Stimulated activated CD4-positive, alpha-beta T cell treated with anti-CD3 and anti-CD28 coated beads, Interleukin-4, amount 100 ng/mL, for 24 hours (primary cell): ENCODE measurements around the gene RPL10.

ENCODE experiments used
- DNase-seq: peaks from one replicate; pipeline ENCODE4 v3.0.0-alpha.2; 2020

The RPL10 gene

DNA sequence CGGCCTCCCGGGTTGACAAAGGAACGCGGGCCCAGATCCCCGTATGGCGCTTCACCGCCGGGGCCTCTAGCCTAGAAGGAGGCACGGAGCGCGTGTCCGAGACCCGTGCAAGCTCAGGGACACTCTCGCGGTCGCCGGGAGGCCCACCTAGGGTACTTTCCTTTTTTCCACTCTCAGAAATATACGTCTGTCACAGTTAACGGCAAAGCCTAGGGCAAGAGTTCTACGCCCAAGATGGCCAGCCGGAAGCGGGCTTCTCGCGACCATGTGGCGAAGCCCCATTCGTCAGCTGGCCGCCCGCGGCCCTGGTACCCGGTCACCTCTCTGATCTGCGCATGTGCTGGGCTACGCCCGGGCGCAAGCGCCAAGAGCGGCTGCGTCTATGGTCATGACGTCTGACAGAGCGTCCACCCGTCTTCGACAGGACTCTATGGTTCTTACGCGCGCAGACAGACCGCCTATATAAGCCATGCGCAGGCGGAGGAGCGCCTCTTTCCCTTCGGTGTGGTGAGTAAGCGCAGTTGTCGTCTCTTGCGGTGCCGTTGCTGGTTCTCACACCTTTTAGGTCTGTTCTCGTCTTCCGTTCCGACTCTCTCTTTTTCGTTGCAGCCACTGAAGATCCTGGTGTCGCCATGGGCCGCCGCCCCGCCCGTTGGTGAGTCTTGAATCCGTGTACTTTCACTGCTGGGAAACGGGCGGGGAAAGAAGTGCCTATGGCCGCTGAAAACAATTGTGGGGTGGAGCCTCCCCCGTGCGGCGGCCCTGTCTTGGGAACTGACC lies at the start of gene RPL10:
TSS of gene RPL10 (plus strand) at position 490 of the 780 bp plus-strand sequence. CDS start at position 633, 143 bp downstream.
- peak; percentile 90 for DNase-seq

DNA sequence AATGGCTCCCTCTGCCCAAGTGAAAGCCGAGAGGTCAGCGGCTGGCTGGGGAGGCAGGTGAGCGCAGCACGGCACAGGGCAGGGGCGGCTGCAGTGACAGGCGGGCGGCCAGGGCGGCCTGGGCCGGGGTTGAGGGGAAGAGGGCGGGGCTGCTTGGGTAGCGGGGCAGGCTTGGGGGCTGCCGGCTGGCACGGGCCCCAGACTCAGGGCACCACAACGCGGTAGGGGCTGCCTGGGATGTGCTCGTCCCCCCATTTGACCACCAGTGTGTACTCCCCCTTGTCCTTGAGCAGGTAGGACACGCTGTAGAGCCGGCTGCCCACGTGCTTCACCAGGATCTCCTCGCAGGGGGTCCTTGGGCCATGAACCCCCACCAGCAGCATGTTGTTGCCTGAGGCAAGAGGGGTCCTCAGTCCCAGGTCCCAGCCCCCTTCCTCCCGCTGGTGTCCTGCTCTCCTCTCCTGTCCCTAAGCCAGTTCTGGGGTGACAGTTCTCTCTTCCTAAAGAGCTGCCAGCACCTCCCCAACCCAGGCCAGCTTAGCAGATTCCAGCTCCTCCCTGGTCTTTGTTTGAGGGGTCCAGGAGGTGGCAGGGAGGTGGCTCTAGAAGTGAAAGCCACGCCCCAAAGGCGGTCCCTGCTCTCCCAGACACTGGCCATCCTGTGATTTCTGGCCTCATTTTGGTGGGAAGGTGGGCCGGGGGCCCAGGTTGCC lies 49.4 kb upstream of the RPL10 start:
- no peak for DNase-seq

DNA sequence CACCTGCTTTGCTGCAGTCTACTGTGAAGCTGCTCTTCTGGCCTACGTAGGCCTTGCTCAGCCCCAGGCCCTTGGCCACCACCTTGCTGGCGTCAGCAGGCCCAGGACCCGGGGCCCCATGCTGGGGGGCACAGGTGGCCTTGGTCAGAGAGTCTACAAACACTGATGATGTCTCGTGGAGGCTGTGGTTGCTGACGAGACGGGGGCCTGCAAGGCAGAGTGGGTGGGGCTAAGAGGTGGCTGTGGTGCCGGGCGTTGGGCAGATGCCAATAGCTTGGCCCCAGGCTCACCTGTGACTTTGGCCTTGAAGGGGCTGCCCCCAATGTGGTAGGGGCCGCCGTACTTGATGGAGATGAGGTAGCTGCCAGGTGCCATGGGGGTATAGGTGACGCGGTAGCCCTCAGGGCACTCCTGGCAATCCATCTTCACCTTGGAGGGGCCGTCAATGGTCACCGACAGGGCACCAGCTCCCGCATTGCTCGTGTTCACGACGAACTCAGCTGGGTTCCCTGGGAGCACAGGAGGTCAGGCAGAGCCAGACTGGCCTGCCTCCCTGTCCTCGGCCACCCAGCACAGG lies 48.7 kb upstream of the RPL10 start:
- no peak for DNase-seq

DNA sequence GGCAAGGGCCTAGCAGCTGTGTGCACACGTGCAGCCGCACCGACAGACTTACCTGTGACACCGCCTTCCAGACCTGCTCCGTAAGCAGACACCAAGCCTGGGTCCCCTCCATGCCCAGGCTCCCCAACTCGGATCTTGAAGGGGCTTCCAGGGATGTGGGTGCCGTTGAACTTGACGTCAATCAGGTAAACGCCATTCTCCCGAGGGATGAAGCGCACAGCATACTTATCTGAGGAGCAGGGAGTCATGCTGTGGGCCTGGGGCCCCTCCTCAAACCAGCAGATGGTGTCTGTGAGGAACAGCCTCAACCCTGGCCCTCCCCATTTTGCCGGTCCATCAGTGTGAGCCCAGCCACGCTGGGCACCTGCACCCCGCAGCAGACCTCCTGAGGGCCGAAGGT lies 48.2 kb upstream of the RPL10 start:
- no peak for DNase-seq

DNA sequence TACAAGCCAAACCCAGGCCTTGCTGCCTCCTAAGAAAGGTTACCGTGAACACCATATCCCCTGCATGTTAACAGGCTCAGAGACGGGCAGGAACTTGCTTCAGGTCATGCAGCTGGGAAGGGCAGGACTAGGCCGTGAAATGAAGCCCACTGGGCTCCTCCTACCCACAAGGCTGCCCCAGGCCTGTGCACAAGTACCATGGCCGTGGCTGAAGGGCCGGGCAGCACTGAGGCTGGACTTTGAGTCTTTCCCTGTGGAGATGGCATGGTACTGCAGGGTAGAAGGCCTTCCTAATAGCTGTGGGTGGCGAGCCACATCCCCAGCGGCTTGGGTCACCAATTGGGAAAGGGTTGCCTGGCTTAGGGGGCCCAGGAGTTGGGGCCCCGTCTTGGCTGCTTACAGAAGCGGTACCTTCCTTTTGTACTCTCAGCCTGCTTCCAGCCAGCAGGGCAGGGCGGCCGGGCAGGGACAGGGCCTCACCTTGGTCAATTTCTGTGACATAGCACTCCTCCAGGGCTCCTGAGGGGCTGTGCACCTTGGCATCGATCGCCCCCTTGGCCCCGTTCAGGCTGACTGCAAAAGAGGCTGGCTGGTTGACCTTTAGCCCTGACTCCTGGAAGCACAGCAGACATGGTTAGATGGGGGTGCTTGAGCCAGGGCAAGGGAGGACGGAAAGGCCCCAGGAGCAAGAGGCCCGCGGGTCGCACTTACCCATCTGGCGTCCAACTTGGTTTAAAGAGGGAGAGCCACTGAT lies 47.6 kb upstream of the RPL10 start:
- no peak for DNase-seq

DNA sequence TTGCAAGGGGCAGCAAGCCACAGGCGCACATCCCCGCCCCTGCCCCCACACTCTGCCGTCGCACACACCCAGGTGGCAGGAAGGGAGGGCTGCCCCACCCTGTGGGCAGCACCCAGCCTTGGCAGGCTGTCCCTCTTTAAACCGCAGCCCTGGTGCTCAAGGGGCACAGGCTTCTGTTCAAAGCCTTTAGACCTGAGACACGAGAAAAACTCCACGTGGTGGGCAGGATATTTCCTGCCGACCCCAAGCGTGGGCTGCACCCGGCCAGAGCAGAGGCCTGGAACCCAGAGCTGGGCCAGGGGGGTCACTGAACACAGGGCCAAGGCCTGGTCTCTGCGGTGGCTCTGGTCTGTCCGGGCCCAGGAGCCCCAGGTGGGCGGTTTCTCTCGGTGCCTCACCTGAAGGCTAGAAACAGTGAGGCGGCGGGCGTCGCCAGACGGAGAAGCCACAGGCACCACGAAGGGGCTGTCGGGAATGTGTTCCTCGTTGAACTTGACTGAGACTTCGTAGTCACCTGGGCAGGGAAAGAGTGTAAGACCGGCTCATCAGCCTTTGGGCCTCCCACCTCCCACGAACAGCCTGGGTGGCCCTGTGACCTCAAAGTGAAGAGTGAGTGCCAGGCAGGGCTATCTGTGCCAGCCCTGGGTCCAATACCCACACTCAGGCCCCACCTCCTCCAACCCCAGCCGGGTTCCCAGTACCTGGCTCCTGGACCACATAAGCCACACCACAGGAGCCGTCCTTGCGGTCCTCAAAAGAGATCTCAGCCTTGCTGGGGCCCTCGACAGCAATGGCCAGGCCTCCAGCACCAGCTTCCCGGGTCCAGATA lies 46.8 kb upstream of the RPL10 start:
- no peak for DNase-seq

DNA sequence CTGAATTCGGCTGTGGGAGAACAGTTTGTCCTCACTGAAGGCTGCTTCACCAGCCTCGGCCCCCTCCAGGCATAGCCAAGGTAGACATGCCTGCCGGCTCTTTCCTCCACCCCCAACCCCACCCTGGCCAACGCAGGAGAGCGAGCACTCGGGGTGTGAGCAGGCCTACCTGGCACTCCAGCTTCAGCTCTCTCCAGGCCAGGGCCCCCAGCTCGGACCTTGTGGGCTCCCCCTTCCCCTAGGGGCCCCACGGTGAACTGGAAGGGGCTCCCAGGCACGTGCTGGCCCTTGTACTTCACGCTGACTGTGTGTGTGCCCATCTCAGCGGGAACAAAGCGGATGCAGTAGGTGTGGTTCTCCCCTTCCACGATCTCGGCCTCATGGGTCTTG lies 46.2 kb upstream of the RPL10 start:
- DNase-seq = no peak

DNA sequence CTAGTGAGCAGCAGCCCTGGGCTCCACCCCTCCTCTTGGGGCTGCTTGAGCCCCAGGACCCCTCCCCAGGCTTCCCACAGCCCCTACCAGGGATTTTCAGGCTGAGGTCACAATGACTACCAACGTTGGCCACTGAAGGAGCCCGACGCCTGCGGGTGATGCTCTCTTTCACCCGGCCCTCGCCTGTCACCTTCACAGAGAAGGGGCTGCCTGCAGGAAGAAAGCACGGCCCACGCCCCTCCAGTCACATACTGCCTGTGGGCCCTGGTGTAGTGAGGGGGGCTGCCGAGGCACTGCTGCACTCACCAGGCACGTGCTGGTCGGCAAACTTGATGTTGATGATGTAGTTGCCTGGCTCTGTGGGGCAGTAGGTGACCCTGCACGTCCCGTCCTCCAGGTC lies 45.7 kb upstream of the RPL10 start:
- DNase-seq = no peak

DNA sequence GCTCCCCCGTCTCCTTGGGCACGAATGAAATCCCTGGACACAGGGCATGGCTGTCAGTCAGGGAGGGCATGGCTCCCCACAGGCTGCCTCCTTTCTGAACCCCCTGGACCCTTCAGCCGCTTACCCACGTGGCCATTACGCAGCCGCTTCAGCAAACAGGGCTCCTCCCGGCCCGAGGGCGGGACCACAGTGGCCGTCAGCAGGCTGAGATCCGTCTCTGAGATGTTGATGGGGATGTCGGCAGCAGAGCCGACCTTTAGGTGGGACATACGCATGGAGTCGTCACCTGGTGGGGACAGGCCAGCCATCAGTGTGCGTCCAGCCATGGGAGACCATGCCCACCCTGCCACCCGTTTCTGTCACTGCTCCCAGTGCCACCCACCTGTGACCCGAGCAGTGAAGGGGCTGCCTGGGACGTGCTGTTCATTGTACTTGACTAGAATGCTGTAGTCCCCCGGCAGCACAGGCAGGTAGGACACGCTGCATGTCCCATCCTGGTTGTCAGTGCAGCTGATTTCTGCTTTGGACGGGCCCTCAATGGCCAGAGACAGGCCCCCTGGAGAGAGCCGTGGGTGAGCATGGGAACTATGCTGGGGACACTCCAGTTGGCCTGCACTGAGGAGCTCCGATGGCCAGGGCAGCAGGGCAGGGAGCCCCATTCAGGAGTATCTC lies 44.9 kb upstream of the RPL10 start:
- DNase-seq = no peak

DNA sequence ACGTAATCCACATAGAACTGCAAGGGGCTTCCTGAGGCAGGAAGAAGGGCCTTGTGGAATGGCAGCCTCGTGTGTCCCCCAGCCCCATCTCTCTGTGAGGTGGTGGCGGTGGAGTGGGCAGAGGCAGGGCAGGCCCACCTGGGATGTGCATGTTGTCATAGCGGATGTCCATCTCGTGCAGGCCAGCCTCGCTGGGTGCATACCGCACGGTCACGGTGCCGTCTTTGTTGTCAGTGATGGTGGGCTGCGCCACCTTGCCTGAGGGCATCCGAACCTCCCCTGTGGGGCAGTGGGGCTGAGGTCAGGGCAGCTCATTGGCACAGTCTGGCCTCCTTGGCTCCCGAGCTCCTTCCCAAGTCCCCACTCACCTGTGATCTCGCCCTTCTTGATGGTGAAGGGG lies 44.2 kb upstream of the RPL10 start:
- no peak for DNase-seq

DNA sequence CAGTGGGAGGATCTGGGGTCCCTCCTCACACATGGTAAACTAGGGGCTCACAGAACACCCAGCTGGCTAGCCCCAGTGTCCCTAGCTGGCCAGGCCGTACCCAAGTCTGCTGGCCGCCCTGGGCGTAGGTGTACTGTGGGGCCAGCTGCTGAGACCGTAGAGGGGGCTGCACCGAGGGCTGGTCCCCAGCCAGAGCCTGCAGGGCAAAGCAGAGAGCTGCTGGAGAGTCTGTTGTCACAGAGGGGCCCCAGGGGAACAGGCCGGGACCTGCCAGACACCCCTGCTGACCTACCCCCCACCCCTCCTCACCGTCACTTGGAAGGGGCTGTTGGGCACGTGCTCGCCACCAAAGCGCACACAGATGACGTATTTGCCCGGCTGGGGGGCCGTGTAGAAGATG lies 43.7 kb upstream of the RPL10 start:
- no peak for DNase-seq

DNA sequence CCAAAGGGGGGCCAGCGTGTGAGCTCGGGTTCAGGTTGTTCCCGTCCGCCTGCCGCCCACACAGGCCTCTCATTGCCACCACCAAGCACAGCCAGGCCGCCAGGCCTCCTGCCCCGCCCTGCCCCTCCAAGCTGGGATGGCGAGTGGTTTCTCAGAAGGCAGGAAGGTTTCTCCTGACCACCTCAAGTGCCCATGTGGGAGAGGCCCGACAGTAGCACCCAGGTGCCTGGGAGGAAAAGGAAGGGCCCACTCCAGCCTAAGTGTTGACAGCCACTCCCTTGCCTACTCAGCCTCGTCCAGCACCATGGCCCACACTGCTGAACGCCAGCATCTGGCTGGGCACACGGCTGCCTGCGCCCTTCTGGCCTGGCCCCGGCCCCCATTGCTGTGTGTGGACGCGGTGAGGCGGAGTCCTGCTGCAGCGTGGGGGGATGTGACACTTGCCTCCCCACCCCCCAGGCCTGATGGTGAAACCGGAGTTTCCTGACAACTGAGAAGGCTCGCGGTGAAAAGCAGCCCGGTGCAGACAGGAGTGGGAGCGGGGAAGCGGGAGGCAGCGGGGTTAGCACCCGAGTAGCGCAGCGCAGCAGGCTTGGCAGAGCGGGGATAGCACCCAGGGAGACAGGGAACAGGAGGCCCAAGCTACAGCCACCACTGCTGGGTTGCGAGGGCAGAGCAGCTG lies 42.9 kb upstream of the RPL10 start:
- DNase-seq = no peak

DNA sequence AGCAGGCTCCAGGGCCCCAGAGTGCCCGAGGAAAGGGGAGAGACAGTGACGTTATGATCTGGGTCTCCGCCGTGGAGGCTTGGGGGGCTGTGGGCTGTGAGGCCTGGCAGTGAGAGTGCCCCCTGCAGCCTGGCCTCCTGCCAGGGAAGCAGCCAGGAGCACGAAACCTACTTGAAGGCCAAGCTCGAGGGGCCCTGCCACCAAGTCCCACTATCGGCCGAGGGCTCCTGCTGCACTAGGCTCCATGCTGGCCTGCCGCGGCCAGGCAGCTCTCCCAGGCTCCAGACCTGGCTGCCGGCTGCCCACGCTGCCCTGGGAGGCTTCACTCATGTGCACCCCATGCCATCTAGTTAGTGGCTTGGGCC lies 42.4 kb upstream of the RPL10 start:
- DNase-seq = no peak

DNA sequence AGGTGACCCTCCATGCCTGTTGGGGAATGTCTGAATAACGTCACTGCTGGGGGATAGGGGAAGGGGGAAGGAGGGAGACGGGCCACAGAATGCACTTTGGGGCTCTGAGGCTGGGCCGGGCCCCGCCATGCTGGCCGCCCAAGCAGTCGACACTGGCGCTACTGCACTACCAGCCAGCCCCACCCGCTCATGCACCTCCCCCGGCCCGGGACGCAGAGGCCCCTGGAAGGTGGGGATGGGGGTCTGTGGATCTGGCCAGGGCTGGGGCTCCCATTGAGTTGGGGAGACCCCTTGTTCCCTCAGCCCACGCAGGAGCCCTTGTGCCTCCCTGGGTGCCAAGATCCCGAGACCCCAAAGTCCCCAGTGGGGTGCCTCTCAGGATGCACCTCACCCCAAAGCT lies 41.6 kb upstream of the RPL10 start:
- no peak for DNase-seq

DNA sequence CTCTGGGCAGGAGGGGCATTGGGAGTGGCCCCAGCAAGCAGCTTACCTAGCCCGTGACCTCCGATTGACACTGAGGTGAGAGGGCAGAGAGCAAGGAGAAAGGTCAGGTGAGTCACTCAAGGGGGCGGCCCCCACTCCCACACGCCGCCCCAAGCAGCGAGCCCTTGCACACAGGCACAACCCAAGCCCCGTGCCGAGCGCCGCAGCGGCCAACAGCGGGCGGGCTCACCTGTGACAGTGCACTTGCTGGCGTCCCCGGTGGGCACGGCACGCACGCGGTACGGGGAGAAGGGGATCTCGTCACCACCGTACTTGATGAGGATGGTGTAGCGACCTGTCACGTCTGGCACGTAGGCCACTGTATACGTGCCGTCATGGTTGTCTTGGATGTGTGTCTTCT lies 41.0 kb upstream of the RPL10 start:
- no peak for DNase-seq

DNA sequence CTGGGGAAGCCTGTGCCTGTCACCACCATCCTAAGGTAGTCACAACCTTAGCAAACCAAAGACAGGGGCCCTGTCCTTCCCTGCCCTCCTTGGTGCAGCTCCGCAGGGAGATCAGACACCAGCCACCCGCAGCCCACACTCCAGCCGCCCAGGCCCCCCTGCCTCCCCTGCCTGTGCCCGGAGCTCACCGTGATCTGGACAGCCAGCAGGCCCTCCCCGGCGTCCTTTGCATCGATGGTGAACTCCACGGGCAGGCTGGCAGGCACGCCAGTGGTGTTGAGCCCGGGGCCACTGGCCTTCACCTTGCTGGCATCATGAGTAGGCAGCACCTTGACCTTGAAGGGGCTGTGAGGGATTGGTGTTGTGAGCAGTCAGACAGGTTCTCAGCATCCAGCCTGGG lies 40.2 kb upstream of the RPL10 start:
- DNase-seq = no peak

DNA sequence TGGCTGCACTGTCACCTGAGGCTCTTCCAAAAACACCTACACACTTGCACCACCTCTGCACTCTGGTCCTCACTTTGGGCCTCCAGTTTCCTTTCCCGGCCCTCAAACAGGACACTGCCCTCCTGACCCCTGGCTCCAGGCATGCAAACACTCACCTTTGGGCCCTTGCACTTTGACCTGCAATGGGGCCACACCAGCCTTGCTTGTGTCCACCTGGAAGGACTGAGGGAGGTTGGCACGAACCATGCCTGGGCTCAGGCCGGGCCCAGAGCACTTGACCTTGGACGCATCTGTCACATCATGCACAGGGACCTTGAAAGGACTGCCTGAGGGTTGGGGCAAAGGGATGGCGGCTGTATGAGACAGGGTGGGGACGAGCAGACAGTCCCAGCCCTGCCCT lies 39.3 kb upstream of the RPL10 start:
- no peak for DNase-seq

DNA sequence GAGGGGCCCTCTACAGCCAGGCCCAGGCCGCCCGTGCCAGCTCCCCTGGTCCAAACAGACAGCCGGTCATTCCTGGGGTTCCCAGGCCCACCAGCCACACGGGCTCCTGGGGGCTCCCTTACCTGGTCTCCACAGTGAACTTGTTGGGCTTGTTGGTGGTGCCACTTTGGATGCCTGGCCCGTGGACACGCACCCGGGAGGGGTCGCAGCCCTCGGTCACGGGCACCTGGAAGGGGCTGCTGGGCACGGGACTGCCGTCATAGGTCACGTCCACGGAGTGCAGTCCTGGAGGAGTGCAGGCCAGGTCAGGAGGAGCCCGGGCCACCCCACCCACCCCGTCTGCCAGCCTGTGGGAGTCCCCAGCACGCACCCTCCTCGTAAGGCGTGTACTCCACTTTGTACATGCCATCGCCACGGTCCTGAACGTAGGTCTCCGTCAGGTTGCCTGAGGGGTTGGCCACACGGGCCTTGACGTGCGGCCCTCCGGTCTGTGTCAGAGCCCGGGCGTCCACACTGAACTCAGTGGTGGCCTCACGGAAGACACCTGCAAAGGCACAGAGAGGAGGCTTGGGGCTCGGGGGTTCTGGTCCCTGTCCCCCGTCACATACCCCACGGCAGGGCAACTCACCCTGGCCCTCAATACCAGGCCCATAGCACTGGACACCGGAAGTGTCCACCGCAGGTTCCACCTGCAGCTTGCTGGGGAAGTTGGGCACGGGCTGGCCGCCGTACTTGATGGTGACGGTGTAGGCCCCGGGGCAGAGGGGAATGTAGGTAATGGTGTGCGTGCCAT lies 38.6 kb upstream of the RPL10 start:
- DNase-seq = no peak

DNA sequence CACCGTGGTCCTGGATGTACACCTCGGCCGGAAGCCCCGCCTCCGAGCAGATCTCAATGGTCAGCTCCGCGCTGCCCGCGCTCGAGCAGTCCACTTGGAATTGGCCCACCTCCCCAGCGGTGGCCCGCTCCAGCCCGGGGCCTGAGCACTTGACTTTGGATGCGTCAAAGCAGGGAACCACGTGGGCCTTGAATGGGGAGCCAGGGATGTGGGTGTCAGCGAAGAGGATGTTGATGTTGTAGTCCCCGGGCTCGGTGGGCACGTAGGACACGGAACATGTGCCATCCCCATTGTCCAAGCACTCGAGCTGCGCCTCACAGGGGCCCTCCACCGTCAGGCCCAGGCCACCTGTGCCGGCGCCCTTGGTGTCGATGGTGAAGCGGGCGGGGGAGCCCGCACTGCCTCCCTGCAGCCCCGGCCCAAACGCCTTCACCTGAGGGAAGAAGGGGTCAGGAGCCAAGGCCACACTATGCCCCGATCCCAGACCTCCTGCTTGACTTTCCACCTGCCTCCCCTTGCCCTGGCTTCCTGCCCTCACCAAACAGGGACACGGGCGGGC lies 37.9 kb upstream of the RPL10 start:
- DNase-seq = no peak

DNA sequence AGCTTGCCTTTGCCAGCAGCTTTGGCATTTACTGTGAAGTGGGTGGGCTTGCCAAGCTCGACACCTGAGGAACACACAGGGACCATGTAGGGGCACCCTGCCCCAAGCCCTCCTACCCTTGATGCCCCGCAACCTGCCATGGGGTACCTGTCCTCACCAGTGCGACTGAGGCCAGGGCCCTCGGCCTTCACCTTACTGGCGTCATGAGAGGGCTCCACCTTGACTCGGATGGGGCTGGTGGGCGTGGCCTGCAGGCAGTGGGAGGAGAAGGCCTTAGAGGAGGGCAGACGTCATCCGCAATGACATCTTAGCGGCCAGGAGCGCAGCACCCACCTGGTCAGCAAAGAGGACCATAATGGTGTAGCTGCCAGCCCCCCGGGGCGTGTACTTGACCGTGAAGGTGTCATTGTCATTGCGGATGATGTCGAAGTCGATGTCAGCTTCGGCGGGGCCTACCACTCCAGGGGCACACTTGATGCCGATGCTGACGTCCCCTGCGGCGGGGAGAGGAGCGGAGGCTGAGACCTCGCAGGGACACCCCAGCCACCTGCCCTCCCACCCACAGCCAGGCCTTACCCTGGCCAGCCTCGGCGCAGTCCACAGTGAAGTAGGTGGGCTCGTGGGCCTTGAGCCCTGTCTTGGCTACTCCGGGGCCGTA lies 36.0 kb upstream of the RPL10 start:
- no peak for DNase-seq
